Fibroblast of pulmonary artery (primary cell): ENCODE data around the gene CHI3L2.

ENCODE experiments used
- DNase-seq: peaks from one replicate; pipeline ENCODE4 v3.0.0-alpha.2; 2010; ENCODE audit warnings: low read depth
- H3K4me3 ChIP-seq: replicated peaks from 2 replicates; pipeline ENCODE4 v1.5.1; 2011; ENCODE audit warnings: low read depth, mild to moderate bottlenecking, control low read depth, low read length, moderate library complexity
- TF ChIP-seq, protein P1 (sequence below): IDR thresholded peaks from 2 replicates; pipeline ENCODE4 v1.5.1; 2011; ENCODE audit warnings: mild to moderate bottlenecking, control low read depth, low read length, inconsistent platforms; ENCODE audit errors: missing control alignments

Gene CHI3L2

DNA sequence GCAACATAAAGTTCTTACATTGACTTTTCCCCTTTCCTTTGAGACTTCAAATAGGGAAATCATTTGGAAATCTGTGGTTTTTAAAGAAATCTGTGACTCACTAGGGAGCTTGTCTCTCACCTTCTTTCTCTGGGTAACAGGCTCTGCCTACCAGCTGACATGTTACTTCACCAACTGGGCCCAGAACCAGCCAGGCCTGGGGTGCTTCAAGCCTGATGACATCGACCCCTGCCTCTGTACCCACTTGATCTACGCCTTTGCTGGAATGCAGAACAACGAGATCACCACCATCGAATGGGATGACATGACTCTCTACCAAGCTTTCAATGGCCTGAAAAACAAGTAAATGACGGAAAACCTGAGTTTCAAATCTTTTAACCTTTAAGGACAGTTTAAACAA lies 53.9 kb downstream of the CHI3L2 start:
- no peak for DNase-seq
- TF ChIP-seq, protein P1, sequence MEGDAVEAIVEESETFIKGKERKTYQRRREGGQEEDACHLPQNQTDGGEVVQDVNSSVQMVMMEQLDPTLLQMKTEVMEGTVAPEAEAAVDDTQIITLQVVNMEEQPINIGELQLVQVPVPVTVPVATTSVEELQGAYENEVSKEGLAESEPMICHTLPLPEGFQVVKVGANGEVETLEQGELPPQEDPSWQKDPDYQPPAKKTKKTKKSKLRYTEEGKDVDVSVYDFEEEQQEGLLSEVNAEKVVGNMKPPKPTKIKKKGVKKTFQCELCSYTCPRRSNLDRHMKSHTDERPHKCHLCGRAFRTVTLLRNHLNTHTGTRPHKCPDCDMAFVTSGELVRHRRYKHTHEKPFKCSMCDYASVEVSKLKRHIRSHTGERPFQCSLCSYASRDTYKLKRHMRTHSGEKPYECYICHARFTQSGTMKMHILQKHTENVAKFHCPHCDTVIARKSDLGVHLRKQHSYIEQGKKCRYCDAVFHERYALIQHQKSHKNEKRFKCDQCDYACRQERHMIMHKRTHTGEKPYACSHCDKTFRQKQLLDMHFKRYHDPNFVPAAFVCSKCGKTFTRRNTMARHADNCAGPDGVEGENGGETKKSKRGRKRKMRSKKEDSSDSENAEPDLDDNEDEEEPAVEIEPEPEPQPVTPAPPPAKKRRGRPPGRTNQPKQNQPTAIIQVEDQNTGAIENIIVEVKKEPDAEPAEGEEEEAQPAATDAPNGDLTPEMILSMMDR, result no peak
- H3K4me3 ChIP-seq, result no peak overlapping the region

DNA sequence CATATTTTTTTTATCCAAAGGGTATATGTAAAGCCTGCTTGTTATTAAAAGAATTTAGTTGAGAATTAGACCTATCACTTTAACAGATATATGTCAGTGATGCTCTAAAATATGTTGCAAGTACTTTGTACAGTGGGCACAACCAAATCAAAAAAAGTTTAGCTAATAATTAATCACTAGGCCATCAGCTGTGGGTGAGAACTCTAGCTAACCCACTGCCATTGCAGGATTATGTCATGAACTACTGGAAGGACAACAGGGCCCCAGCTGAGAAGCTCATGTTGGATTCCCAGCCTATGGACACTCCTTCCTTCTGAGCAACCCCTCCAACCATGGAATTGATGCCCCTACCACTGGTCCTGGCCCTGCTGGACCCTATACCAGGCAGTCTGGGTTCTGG lies 56.3 kb downstream of the CHI3L2 start:
- no peak for DNase-seq
- TF ChIP-seq, protein P1, result no peak
- H3K4me3 ChIP-seq, result no peak overlapping the region

DNA sequence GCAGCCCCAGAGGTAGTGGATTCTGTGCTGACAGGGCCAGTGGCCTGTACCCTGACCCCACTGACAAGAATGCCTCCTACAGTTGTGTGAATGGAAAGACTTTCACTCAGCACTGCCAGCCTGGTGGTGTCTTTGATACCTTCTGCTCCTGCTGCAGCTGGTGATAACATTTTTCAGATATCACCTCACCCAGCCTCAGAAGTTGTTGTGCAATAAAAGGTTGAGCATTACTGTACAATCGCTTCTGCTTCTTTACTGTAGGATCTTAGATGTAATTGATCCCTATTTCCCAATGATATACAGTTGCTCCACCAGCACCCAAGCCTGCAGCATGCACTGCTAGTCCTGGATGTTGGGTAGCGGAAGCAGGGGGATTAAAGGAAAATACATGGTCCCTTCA lies 58.4 kb downstream of the CHI3L2 start:
- DNase-seq, result no peak
- TF ChIP-seq, protein P1, result no peak
- no peak overlapping the region for H3K4me3 ChIP-seq

DNA sequence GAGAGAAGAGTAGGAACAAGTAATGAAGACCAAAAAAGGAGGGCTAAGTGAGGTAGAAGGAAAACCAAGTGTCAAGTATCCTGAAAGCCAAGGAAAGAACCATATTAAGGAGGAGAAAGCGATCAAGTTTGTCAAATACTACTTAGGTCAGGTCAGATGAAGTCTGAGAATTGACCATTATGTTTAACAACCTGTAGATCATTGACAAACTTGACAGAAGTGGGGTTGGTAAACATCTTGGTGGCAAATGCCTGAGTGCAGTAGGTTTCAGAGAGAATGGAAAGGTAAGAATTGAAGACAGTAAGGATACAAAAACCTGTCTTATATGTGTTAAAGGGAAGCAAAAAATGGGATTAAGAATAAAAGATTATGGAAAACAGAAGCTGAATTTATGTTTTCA lies 59.4 kb downstream of the CHI3L2 start:
- no peak for DNase-seq
- H3K4me3 ChIP-seq, result no peak overlapping the region
- TF ChIP-seq, protein P1, result no peak

DNA sequence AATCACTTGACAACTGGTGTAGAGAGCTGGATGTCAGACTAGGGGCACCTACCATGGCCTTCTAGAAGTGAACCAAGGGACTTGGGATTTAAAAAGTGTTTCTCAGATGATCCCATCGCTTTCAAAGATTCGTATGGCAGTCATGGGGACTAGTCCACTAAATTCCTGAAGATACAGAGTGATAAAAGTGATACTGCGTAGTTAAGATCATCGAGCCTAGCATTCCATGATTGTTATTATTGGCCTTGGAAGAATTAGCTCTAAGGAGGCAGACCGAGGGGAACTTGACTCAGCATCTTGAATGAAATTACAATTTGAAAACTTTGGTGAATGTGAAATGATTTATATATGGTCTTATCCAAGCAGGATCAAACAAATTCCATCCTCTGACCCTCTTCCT lies 61.9 kb downstream of the CHI3L2 start:
- no peak for DNase-seq
- no peak overlapping the region for H3K4me3 ChIP-seq
- TF ChIP-seq, protein P1, result no peak

DNA sequence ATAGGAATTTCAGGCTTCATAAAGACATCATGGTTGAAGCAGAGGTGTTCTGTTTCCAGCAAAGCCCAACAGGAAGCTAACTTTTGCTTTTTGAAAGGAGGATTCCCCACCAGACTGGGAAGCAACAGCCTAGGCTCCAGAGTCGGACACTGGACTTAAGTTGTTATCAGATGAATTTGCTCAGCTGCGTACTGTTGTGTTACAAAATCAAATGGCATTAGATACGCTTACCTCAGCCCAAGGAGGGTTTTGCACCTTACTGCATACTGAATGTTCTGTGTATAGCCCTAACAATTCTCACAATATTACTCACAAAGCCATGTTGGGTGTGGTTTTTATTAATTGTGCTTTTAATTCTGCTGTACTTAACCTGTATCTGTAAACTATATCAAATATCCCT lies 62.6 kb downstream of the CHI3L2 start:
- DNase-seq, result no peak
- H3K4me3 ChIP-seq, result no peak overlapping the region
- TF ChIP-seq, protein P1, result no peak

DNA sequence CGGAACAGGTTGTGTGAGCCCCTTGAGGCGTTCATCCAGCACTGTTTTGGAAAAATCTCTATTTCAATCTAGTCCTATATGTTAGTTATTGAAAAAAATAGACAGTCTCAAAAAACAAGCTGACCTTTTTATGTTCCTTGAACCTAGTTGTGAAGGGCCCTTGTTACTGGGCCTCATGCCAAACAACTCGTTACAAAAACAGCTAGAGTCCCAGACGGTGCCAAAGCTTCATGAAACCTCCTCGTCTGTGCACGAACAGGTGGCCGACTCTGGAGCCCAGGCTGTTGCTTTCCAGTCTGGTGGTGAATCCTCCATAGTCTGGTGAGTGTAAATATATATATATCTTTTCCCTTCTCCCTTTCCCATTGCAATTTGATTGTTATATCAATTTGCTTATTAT lies 63.1 kb downstream of the CHI3L2 start, which contains the start of gene CHIA:
Gene CHIA (plus strand): TSS at position 222 of the 400 bp plus-strand sequence. CDS start 19,617 bp downstream, outside the sequence.
- TF ChIP-seq, protein P1, result no peak
- peak; percentile 18 for DNase-seq
- H3K4me3 ChIP-seq, result no peak within 1 kb of the TSS
